ENCODE measurements around the gene BICD1. TPM values are rescaled to one million over a fixed set of nuclear protein-coding genes. Genes with fewer than 3 reads are reported as not detected.

BICD1 gene
- total RNA-seq, 1 donor from 2014 or later, result 6.1 TPM

- no peaks in the 10 kb centered on the region for H3K36me3 ChIP-seq (ENCODE audit: control insufficient read depth, insufficient read depth, low read length)
- peak; percentile 65 for DNase-seq (ENCODE audit: low read depth)
- H3K4me3 ChIP-seq (ENCODE audit: low read depth, low read length), result no peak overlapping the region
- FAIRE-seq, result no peak
- TF ChIP-seq, protein P1, sequence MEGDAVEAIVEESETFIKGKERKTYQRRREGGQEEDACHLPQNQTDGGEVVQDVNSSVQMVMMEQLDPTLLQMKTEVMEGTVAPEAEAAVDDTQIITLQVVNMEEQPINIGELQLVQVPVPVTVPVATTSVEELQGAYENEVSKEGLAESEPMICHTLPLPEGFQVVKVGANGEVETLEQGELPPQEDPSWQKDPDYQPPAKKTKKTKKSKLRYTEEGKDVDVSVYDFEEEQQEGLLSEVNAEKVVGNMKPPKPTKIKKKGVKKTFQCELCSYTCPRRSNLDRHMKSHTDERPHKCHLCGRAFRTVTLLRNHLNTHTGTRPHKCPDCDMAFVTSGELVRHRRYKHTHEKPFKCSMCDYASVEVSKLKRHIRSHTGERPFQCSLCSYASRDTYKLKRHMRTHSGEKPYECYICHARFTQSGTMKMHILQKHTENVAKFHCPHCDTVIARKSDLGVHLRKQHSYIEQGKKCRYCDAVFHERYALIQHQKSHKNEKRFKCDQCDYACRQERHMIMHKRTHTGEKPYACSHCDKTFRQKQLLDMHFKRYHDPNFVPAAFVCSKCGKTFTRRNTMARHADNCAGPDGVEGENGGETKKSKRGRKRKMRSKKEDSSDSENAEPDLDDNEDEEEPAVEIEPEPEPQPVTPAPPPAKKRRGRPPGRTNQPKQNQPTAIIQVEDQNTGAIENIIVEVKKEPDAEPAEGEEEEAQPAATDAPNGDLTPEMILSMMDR (IDR thresholded peaks at IDR 0.05; ENCODE audit: insufficient read depth, low read length, severe bottlenecking), result peak; percentile 52
- H3K27me3 ChIP-seq (ENCODE audit: control insufficient read depth, insufficient read depth, low read length), result no peaks in the 10 kb centered on the region
These were observed 205.5 kb downstream of the BICD1 start for GRCh38 chr12:32312049-32312670.

DNA sequence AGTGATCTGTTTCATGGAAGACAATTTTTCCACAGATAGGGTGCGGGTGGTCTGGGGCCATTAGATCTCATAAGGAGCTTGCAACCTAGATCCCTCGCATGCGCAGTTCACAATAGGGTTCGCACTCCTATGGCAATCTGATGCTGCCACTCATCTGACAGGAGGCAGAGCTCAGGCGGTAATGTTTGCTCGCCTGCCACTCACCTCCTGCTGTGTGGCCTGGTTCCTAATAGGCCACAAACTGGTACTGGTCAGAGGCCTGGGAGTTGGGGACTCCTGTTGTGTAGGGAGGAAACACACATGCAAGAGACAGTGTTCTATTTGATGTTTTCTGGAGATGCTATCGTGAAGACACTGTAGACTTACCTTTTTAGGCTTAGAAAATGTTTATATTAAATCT is 215.7 kb downstream of the BICD1 start:
- TF ChIP-seq, protein P1 (IDR thresholded peaks at IDR 0.05; ENCODE audit: insufficient read depth, low read length, severe bottlenecking), result no peak
- no peak overlapping the region for H3K4me3 ChIP-seq (ENCODE audit: low read depth, low read length)
- no peak for FAIRE-seq
- H3K36me3 ChIP-seq (ENCODE audit: control insufficient read depth, insufficient read depth, low read length), result no peaks in the 10 kb centered on the region
- no peak for DNase-seq (ENCODE audit: low read depth)
- no peaks in the 10 kb centered on the region for H3K27me3 ChIP-seq (ENCODE audit: control insufficient read depth, insufficient read depth, low read length)

DNA sequence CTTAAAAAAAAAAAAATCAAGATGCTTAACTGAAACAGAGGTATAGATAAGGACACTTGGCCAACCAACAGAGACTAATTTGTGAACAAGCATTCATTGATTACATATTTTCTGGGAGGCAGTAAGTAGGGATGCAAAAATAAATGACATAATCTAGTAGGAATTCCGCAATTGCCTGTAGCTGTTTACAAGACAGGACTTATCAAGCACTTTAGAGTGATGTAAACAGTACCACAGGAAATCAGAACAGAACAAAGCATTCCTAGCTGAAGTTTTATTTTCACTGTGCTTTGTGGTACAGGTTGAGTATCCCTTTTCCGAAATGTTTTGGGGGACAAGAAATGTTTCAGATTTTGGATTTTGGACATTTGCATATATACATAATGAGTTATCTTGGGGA is 224.5 kb downstream of the BICD1 start:
- no peak overlapping the region for H3K4me3 ChIP-seq (ENCODE audit: low read depth, low read length)
- H3K27me3 ChIP-seq (ENCODE audit: control insufficient read depth, insufficient read depth, low read length), result no peaks in the 10 kb centered on the region
- H3K36me3 ChIP-seq (ENCODE audit: control insufficient read depth, insufficient read depth, low read length), result peaks cover 2% of the 10 kb centered on the region
- DNase-seq (ENCODE audit: low read depth), result peak; percentile 85
- no peak for FAIRE-seq
- TF ChIP-seq, protein P1 (IDR thresholded peaks at IDR 0.05; ENCODE audit: insufficient read depth, low read length, severe bottlenecking), result no peak

- TF ChIP-seq, protein P1 (IDR thresholded peaks at IDR 0.05; ENCODE audit: insufficient read depth, low read length, severe bottlenecking), result no peak
- H3K36me3 ChIP-seq (ENCODE audit: control insufficient read depth, insufficient read depth, low read length), result peaks cover 3% of the 10 kb centered on the region
- H3K4me3 ChIP-seq (ENCODE audit: low read depth, low read length), result no peak overlapping the region
- no peaks in the 10 kb centered on the region for H3K27me3 ChIP-seq (ENCODE audit: control insufficient read depth, insufficient read depth, low read length)
- FAIRE-seq (no peak), DNase-seq (ENCODE audit: low read depth) (no peak)
These were observed 225.8 kb downstream of the BICD1 start for GRCh38 chr12:32332446-32332845.

DNA sequence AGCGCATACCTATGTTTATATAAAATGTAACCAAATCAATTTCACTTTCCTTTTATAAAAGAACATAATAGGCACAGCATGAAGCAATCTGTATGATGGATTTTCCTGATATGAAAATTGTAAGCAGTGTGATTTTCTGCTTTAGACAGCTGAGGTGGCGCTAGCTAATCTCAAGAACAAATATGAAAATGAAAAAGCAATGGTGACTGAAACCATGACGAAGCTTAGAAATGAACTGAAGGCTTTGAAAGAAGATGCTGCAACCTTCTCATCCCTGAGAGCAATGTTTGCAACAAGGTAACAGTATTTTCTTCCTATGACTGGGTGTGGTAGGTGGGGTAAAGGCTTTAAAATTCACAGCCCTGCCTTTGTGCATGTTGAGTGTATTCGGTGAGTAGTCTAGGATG is 227.7 kb downstream of the BICD1 start:
- TF ChIP-seq, protein P1 (IDR thresholded peaks at IDR 0.05; ENCODE audit: insufficient read depth, low read length, severe bottlenecking), result no peak
- H3K36me3 ChIP-seq (ENCODE audit: control insufficient read depth, insufficient read depth, low read length), result peaks cover 5% of the 10 kb centered on the region
- no peaks in the 10 kb centered on the region for H3K27me3 ChIP-seq (ENCODE audit: control insufficient read depth, insufficient read depth, low read length)
- FAIRE-seq, result no peak
- H3K4me3 ChIP-seq (ENCODE audit: low read depth, low read length), result no peak overlapping the region
- DNase-seq (ENCODE audit: low read depth), result no peak

- TF ChIP-seq, protein P1 (IDR thresholded peaks at IDR 0.05; ENCODE audit: insufficient read depth, low read length, severe bottlenecking), result no peak
- H3K27me3 ChIP-seq (ENCODE audit: control insufficient read depth, insufficient read depth, low read length), result no peaks in the 10 kb centered on the region
- no peak overlapping the region for H3K4me3 ChIP-seq (ENCODE audit: low read depth, low read length)
- FAIRE-seq, result no peak
- H3K36me3 ChIP-seq (ENCODE audit: control insufficient read depth, insufficient read depth, low read length), result peaks cover 5% of the 10 kb centered on the region
- DNase-seq (ENCODE audit: low read depth), result no peak
These were observed 229.6 kb downstream of the BICD1 start for GRCh38 chr12:32336261-32336660.
